ENCODE measurements around the gene DNAAF9.

The DNAAF9 gene

DNA sequence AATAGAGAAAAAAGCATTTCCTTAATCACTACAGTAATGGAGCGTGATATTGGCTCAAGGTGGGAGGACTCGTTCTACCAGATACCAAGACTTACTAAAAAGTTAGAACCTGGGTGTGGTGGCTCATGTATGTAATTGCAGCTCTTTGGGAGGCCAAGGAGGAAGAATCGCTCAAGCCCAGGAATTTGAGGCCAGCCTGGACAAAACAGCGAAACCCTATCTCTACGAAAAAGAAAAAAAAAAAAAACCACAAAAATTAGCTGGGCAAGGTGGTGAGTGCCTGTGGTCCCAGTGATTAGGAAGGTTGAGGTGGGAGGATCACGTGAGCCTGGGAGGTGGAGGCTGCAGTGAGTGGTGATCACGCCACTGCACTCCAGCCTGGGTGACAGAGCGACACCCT lies 39.3 kb upstream of the DNAAF9 start:
- no peak overlapping the region for H3K4me3 ChIP-seq (replicated peaks; ENCODE audit: low read depth, low read length)
- no peak for DNase-seq (ENCODE audit: low read depth)
- TF ChIP-seq, protein P1, sequence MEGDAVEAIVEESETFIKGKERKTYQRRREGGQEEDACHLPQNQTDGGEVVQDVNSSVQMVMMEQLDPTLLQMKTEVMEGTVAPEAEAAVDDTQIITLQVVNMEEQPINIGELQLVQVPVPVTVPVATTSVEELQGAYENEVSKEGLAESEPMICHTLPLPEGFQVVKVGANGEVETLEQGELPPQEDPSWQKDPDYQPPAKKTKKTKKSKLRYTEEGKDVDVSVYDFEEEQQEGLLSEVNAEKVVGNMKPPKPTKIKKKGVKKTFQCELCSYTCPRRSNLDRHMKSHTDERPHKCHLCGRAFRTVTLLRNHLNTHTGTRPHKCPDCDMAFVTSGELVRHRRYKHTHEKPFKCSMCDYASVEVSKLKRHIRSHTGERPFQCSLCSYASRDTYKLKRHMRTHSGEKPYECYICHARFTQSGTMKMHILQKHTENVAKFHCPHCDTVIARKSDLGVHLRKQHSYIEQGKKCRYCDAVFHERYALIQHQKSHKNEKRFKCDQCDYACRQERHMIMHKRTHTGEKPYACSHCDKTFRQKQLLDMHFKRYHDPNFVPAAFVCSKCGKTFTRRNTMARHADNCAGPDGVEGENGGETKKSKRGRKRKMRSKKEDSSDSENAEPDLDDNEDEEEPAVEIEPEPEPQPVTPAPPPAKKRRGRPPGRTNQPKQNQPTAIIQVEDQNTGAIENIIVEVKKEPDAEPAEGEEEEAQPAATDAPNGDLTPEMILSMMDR (IDR thresholded peaks at IDR 0.05; ENCODE audit: low read length, missing control alignments) = no peak

DNA sequence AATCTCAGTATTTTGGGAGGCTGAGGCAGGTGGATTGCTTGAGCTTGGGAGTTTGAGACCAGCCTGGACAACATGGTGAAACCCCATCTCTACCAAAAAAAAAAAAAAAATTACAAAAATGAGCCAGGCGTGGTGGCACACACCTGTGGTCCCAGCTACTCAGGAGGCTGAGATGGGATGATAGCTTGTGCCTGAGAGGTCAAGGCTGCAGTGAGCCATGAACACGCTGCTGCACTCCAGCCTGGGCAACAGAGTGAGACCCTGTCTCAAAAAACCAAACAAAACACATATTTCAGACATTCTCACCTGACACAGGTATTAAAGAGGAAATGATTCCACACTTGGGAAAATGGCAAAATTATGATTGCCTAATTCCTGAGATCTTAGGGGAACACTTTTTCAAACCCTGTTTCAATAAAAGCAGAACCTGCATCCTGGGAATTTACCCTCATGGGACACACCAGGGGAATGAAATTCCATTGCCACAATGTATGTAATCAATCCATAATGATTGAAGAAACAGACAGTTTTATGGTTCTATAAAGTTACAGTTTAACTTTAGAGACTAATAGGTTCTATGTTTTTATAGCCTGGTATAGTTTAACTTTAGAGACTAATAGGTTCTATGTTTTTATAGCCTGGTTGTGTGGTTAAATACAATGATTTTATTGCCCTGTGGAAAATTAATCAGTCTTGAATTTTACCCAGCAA lies 29.6 kb upstream of the DNAAF9 start:
- TF ChIP-seq, protein P1 (IDR thresholded peaks at IDR 0.05; ENCODE audit: low read length, missing control alignments) = no peak
- no peak for DNase-seq (ENCODE audit: low read depth)
- H3K4me3 ChIP-seq (replicated peaks; ENCODE audit: low read depth, low read length) = no peak overlapping the region

DNA sequence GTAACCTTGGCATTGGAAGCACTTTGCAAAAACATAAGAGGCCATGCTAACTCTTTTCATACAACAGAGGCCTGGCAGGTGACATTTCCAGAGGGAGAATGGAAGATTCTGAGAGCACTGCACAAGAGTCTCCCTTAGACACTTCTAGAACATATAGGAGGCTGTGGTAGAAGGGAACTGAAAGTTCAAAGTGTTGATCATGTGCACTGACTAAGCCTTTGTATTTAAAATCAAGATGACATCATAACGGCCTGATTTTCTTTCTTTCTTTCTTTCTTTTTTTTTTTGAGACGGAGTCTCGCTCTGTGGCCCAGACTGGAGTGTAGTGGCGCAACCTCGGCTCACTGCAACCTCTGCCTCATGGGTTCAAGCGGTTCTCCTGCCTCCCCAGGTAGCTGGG lies 26.8 kb upstream of the DNAAF9 start:
- H3K4me3 ChIP-seq (replicated peaks; ENCODE audit: low read depth, low read length) = no peak overlapping the region
- DNase-seq (ENCODE audit: low read depth) = no peak
- TF ChIP-seq, protein P1 (IDR thresholded peaks at IDR 0.05; ENCODE audit: low read length, missing control alignments) = no peak

DNA sequence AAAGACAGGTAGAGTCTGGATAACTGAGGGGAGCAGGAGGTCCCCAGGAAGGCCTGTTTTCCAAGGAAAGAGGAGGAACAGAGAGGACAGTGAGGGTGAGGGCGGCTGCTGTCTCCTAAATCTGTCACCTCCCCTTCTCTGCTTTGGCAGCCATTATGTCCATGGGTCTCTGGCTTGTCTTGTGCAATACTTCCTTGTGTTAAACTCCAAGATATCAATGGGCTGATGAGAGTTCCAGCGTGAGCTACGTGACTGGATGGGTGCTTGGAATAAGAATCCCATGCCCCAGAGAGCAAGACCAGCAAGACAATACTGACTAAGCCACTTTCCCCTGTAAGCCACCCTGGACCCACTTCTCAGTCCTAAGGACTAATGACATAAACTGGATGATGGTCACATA lies 26.3 kb upstream of the DNAAF9 start:
- TF ChIP-seq, protein P1 (IDR thresholded peaks at IDR 0.05; ENCODE audit: low read length, missing control alignments) = no peak
- no peak for DNase-seq (ENCODE audit: low read depth)
- H3K4me3 ChIP-seq (replicated peaks; ENCODE audit: low read depth, low read length) = no peak overlapping the region

DNA sequence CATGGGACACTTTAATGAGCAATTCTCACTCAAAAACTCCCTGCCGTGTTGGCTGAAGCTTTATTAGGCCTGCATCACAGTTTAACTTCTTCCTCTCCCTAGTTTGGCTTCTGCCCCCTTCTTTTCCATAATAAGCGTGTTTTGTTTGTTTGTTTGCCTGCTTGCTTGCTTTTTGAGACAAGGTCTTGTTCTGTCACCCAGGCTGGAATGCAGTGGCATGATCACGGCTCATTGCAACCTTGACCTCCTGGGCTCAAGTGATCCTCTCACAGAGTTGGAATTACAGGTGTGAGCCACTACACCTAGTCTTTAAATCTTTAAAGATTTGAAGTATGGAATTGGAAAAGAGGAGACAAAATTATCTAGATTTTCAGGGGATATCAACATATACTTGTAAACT lies 25.4 kb upstream of the DNAAF9 start:
- no peak overlapping the region for H3K4me3 ChIP-seq (replicated peaks; ENCODE audit: low read depth, low read length)
- no peak for DNase-seq (ENCODE audit: low read depth)
- TF ChIP-seq, protein P1 (IDR thresholded peaks at IDR 0.05; ENCODE audit: low read length, missing control alignments) = no peak

DNA sequence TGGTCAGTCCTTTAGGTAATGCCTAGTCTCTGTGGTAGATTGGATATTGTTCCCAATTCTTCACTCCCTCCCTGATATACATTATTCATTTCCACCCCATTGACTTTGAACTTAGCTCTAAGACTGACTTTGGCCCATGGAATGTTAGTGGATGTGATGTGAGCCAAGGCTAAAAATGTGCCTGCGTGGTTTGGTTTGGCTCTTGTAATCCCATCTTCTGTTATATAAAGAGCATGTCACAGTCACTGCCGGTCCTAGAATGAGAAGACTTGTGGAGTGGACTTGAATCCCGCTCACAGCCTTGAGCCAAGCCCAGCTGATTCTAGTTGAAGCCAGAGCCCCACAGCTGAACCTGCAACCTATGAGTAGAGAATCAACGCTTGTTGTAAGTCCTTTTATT lies 23.6 kb upstream of the DNAAF9 start:
- no peak for DNase-seq (ENCODE audit: low read depth)
- TF ChIP-seq, protein P1 (IDR thresholded peaks at IDR 0.05; ENCODE audit: low read length, missing control alignments) = no peak
- H3K4me3 ChIP-seq (replicated peaks; ENCODE audit: low read depth, low read length) = no peak overlapping the region
